Measurements from ENCODE around the gene GSDMA.

The GSDMA gene

GRCh38 chr17:39963829-39964228, 1.0 kb downstream of the GSDMA start:
- no peak for DNase-seq

GRCh38 chr17:39965017-39965699, 2.4 kb downstream of the GSDMA start:
- DNase-seq = no peak

- no peak for DNase-seq
Observed at GRCh38 chr17:39966771-39967170, 4.0 kb downstream of the GSDMA start.

- DNase-seq = no peak
Observed at GRCh38 chr17:39968761-39969160, 6.0 kb downstream of the GSDMA start.

- DNase-seq = no peak
Observed at GRCh38 chr17:39969375-39969774, 6.6 kb downstream of the GSDMA start.

- no peak for DNase-seq
Observed at GRCh38 chr17:39970157-39970692, 7.4 kb downstream of the GSDMA start.

GRCh38 chr17:39971076-39971603, 8.3 kb downstream of the GSDMA start:
- DNase-seq = no peak

GRCh38 chr17:39972271-39972670, 9.5 kb downstream of the GSDMA start:
- DNase-seq = no peak

GRCh38 chr17:39973496-39973895, 10.7 kb downstream of the GSDMA start:
- no peak for DNase-seq

- DNase-seq = no peak
Observed at GRCh38 chr17:39974433-39974832, 11.6 kb downstream of the GSDMA start.

- no peak for DNase-seq
Observed at GRCh38 chr17:39975801-39976200, 13.0 kb downstream of the GSDMA start.

GRCh38 chr17:39979016-39979670, 16.3 kb downstream of the GSDMA start:
- no peak for DNase-seq

- DNase-seq = peak in 1 of 2 experiments; percentile 23
Observed at GRCh38 chr17:39979893-39980350, 17.1 kb downstream of the GSDMA start.

GRCh38 chr17:39980351-39981206, 17.8 kb downstream of the GSDMA start, which contains the start of gene PSMD3:
TSS of gene PSMD3 (plus strand) at chr17:39980807. CDS start at chr17:39980971, 164 bp downstream.
- DNase-seq = peak; percentile 99 to 100

- DNase-seq = no peak
Observed at GRCh38 chr17:39981207-39981741, 18.5 kb downstream of the GSDMA start.

- DNase-seq = no peak
Observed at GRCh38 chr17:39981766-39982375, 19.1 kb downstream of the GSDMA start.

GRCh38 chr17:39988206-39988810, 25.5 kb downstream of the GSDMA start:
- DNase-seq = no peak

- no peak for DNase-seq
Observed at GRCh38 chr17:39994448-39994847, 31.6 kb downstream of the GSDMA start.

- no peak for DNase-seq
Observed at GRCh38 chr17:39995438-39995837, 32.6 kb downstream of the GSDMA start.

- no peak for DNase-seq
Observed at GRCh38 chr17:39996162-39996561, 33.4 kb downstream of the GSDMA start.

- DNase-seq = no peak
Observed at GRCh38 chr17:39996800-39997199, 34.0 kb downstream of the GSDMA start.

GRCh38 chr17:39997543-39997942, 34.7 kb downstream of the GSDMA start:
- no peak for DNase-seq

All from SHP77 (cell line).